ENCODE measurements around the gene GNB5.

The GNB5 gene

DNA sequence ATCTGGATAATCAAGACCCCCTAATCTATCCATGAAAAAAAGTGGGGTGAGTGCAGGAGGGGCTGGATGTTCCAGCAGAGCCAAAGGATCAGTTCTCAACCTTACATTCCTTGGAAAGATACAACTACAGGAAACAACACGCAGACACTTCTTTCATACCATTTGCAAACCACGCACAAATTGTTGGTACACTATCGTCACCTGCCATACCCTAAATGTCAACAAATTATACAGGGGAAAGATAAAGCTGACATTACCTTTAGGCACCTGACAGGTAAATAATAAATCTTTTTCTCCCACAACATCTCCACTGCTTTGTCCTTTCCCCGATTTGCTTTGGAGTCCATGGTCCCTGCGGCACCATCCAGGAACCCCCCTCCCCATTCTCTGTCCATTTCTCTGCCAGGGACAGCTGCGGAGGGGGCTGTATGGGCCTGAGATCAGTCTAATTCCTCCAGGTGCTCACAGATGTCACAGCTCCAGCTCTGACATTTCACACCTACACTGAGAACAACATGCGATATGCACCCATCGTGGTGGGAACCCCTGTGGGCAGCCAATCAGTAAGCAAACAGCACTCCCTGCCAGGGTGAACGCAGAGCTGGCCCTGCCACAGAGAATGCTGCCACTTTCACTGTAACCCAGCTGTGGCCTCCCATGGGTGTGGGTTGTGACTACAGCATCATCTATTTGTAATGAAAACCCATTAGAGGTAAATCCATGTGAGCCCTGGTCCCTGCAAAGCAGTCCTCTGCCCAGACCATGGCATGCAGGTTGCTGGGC lies 41.0 kb downstream of the GNB5 start:
- Histone ChIP-seq H3K9me2 (replicated peaks; ENCODE audit: control insufficient read depth, low read length) (no peaks in the 10 kb centered on the region), H3F3A (ENCODE audit: control insufficient read depth, insufficient read depth) (no peaks in the 10 kb centered on the region), H3K4me1 (ENCODE audit: control insufficient read depth, low read length) (peaks cover 3% of the 10 kb centered on the region), H3K4me3 (ENCODE audit: low read length) (no peak overlapping the region), H3K27me3 (ENCODE audit: control insufficient read depth, low read length) (no peaks in the 10 kb centered on the region), H4K20me1 (ENCODE audit: control insufficient read depth, insufficient read depth, low read depth, low read length) (no peaks in the 10 kb centered on the region; the same call in 1 of the 2 replicates), H3K9me3 (ENCODE audit: control insufficient read depth, insufficient read depth, low read length) (no peaks in the 10 kb centered on the region), H3K4me2 (ENCODE audit: low read length) (no peak overlapping the region), H3K36me3 (ENCODE audit: control insufficient read depth, low read length) (peaks cover 65% of the 10 kb centered on the region), H3K79me2 (ENCODE audit: control insufficient read depth, low read length) (peaks cover 7% of the 10 kb centered on the region), H3K27ac (ENCODE audit: low read depth, low read length) (no peak overlapping the region)
- TF ChIP-seq, protein P1, sequence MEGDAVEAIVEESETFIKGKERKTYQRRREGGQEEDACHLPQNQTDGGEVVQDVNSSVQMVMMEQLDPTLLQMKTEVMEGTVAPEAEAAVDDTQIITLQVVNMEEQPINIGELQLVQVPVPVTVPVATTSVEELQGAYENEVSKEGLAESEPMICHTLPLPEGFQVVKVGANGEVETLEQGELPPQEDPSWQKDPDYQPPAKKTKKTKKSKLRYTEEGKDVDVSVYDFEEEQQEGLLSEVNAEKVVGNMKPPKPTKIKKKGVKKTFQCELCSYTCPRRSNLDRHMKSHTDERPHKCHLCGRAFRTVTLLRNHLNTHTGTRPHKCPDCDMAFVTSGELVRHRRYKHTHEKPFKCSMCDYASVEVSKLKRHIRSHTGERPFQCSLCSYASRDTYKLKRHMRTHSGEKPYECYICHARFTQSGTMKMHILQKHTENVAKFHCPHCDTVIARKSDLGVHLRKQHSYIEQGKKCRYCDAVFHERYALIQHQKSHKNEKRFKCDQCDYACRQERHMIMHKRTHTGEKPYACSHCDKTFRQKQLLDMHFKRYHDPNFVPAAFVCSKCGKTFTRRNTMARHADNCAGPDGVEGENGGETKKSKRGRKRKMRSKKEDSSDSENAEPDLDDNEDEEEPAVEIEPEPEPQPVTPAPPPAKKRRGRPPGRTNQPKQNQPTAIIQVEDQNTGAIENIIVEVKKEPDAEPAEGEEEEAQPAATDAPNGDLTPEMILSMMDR (IDR thresholded peaks at IDR 0.05; ENCODE audit: low read depth, low read length, poor library complexity, severe bottlenecking): no peak
- no peak for TF ChIP-seq EZH2phosphoT487 (IDR thresholded peaks at IDR 0.05; ENCODE audit: borderline replicate concordance, low read length)

GRCh38 chr15:52148403-52148802 lies 42.8 kb downstream of the GNB5 start:
- H4K20me1 ChIP-seq (ENCODE audit: control insufficient read depth, insufficient read depth, low read depth, low read length): no peaks in the 10 kb centered on the region
- no peaks in the 10 kb centered on the region for H3K27me3 ChIP-seq (ENCODE audit: control insufficient read depth, low read length)
- H3K27ac ChIP-seq (ENCODE audit: low read depth, low read length): no peak overlapping the region
- H3K9me3 ChIP-seq (ENCODE audit: control insufficient read depth, insufficient read depth, low read length): no peaks in the 10 kb centered on the region
- no peaks in the 10 kb centered on the region for H3K79me2 ChIP-seq (ENCODE audit: control insufficient read depth, low read length)
- no peaks in the 10 kb centered on the region for H3K9me2 ChIP-seq (replicated peaks; ENCODE audit: control insufficient read depth, low read length)
- no peaks in the 10 kb centered on the region for H3K4me1 ChIP-seq (ENCODE audit: control insufficient read depth, low read length)
- no peaks in the 10 kb centered on the region for H3F3A ChIP-seq (ENCODE audit: control insufficient read depth, insufficient read depth)
- no peak for TF ChIP-seq EZH2phosphoT487 (IDR thresholded peaks at IDR 0.05; ENCODE audit: borderline replicate concordance, low read length)
- H3K36me3 ChIP-seq (ENCODE audit: control insufficient read depth, low read length): peaks cover 76% of the 10 kb centered on the region
- no peak overlapping the region for H3K4me3 ChIP-seq (ENCODE audit: low read length)
- H3K4me2 ChIP-seq (ENCODE audit: low read length): no peak overlapping the region

GRCh38 chr15:52146776-52147175 lies 44.4 kb downstream of the GNB5 start:
- TF ChIP-seq EZH2phosphoT487 (IDR thresholded peaks at IDR 0.05; ENCODE audit: borderline replicate concordance, low read length): no peak
- TF ChIP-seq, protein P1 (IDR thresholded peaks at IDR 0.05; ENCODE audit: low read depth, low read length, poor library complexity, severe bottlenecking): no peak
- H3K4me1 ChIP-seq (ENCODE audit: control insufficient read depth, low read length): no peaks in the 10 kb centered on the region
- no peak overlapping the region for H3K4me2 ChIP-seq (ENCODE audit: low read length)
- no peak overlapping the region for H3K27ac ChIP-seq (ENCODE audit: low read depth, low read length)
- H3F3A ChIP-seq (ENCODE audit: control insufficient read depth, insufficient read depth): peaks cover 3% of the 10 kb centered on the region; the same call in 1 of the 2 replicates
- peaks cover 73% of the 10 kb centered on the region for H3K36me3 ChIP-seq (ENCODE audit: control insufficient read depth, low read length)
- no peaks in the 10 kb centered on the region for H4K20me1 ChIP-seq (ENCODE audit: control insufficient read depth, insufficient read depth, low read depth, low read length)
- no peaks in the 10 kb centered on the region for H3K27me3 ChIP-seq (ENCODE audit: control insufficient read depth, low read length)
- H3K9me2 ChIP-seq (replicated peaks; ENCODE audit: control insufficient read depth, low read length): no peaks in the 10 kb centered on the region
- no peaks in the 10 kb centered on the region for H3K9me3 ChIP-seq (ENCODE audit: control insufficient read depth, insufficient read depth, low read length)
- H3K79me2 ChIP-seq (ENCODE audit: control insufficient read depth, low read length): no peaks in the 10 kb centered on the region
- H3K4me3 ChIP-seq (ENCODE audit: low read length): no peak overlapping the region

- Histone ChIP-seq H3K4me3 (ENCODE audit: low read length) (no peak overlapping the region), H3K4me2 (ENCODE audit: low read length) (no peak overlapping the region), H3K9me2 (replicated peaks; ENCODE audit: control insufficient read depth, low read length) (no peaks in the 10 kb centered on the region), H3K4me1 (ENCODE audit: control insufficient read depth, low read length) (no peaks in the 10 kb centered on the region), H3K27me3 (ENCODE audit: control insufficient read depth, low read length) (no peaks in the 10 kb centered on the region), H3K79me2 (ENCODE audit: control insufficient read depth, low read length) (no peaks in the 10 kb centered on the region), H3K36me3 (ENCODE audit: control insufficient read depth, low read length) (peaks cover 68% of the 10 kb centered on the region), H4K20me1 (ENCODE audit: control insufficient read depth, insufficient read depth, low read depth, low read length) (no peaks in the 10 kb centered on the region), H3F3A (ENCODE audit: control insufficient read depth, insufficient read depth) (peaks cover 4% of the 10 kb centered on the region; the same call in 1 of the 2 replicates), H3K27ac (ENCODE audit: low read depth, low read length) (no peak overlapping the region), H3K9me3 (ENCODE audit: control insufficient read depth, insufficient read depth, low read length) (no peaks in the 10 kb centered on the region)
- no peak for TF ChIP-seq EZH2phosphoT487 (IDR thresholded peaks at IDR 0.05; ENCODE audit: borderline replicate concordance, low read length)
- TF ChIP-seq, protein P1 (IDR thresholded peaks at IDR 0.05; ENCODE audit: low read depth, low read length, poor library complexity, severe bottlenecking): no peak
Measured at GRCh38 chr15:52146261-52146660, 44.9 kb downstream of the GNB5 start.
